Heart left ventricle (tissue), 13 donors: ENCODE data around the gene CELF4.

Experiments
- POLR2A ChIP-seq, 2 donors: fragments of 450-650 bp; IDR thresholded peaks; one replicate each; pipeline ENCODE4 v1.6.1; 2017; ENCODE audit warnings: antibody characterized with exemption in 2 of 2, mild to moderate bottlenecking in 2 of 2, moderate library complexity in 2 of 2
- TF ChIP-seq, protein P1 (sequence below), 12 donors: fragments of 200-600 bp; sonication (generic) in 4 of 12; IDR thresholded peaks; one replicate each; pipeline versions ENCODE4 v1.5.0 to v1.8.0; 2018 to 2022; ENCODE audit warnings: antibody characterized with exemption in 12 of 12, mild to moderate bottlenecking in 5 of 12
- donor health status: ischemic (EF 13 %, LVEDD 7.1; RV severe dilation, severe dysfunction).
- donor health status: DM: no; HTN: yes; CAD: no.
- donor health status: DM: no; HTN: no; CAD: no.
- donor health status: ischemic (EF 25% LVEDD 6.9; RV normal size, moderate dysfunction).
- donor health status: ischemic (EF 25% LVEDD 5.7; RV mildly dilated, moderate dysfunction).
- donor health status: ischemic (EF 35%, LVEDD 5.7; RV mildly dilated, moderate dysfunction).
- donor health status: nonischemic (EF 11% LVEDD 7.7; RV severe dilation, severe dysfunction).
- donor health status: DM: yes; HTN: yes; CAD: no.
- donor health status: PGD.
- donor health status: ischemic (EF 29% LVEDD 5.4; RV normal size, mild dysfunction).
- donor health status: nonischemic (EF 23%, LVEDD 6.1; RV moderate dilation, normal function).

- TF ChIP-seq, protein P1, sequence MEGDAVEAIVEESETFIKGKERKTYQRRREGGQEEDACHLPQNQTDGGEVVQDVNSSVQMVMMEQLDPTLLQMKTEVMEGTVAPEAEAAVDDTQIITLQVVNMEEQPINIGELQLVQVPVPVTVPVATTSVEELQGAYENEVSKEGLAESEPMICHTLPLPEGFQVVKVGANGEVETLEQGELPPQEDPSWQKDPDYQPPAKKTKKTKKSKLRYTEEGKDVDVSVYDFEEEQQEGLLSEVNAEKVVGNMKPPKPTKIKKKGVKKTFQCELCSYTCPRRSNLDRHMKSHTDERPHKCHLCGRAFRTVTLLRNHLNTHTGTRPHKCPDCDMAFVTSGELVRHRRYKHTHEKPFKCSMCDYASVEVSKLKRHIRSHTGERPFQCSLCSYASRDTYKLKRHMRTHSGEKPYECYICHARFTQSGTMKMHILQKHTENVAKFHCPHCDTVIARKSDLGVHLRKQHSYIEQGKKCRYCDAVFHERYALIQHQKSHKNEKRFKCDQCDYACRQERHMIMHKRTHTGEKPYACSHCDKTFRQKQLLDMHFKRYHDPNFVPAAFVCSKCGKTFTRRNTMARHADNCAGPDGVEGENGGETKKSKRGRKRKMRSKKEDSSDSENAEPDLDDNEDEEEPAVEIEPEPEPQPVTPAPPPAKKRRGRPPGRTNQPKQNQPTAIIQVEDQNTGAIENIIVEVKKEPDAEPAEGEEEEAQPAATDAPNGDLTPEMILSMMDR (IDR thresholded peaks at IDR 0.05), result no peak
- no peak for TF ChIP-seq POLR2A (IDR thresholded peaks at IDR 0.05)
Observed at GRCh38 chr18:37289423-37289822, 276.2 kb downstream of the CELF4 start.
